Heart left ventricle (tissue), 16 donors: ENCODE measurements around the gene COL27A1. TPM values are rescaled to one million over a fixed set of nuclear protein-coding genes. Genes with fewer than 3 reads are reported as not detected.

ENCODE experiments used
- ATAC-seq, 4 donors: fragments of 200-7000 bp; cut with Tn5 transposase; one replicate each; pipeline ENCODE4 v1.9.1; 2020 to 2022; ENCODE audit warnings: moderate library complexity in 4 of 4, mild to moderate bottlenecking in 3 of 4, moderate number of reproducible peaks in 1 of 4
- DNase-seq, 5 donors: peaks; one replicate each; pipeline ENCODE4 v3.0.0-alpha.2; 2020
- H3K27ac ChIP-seq, 12 donors: fragments of 200-600 bp; sonication (generic) in 4 of 12; one replicate each; pipeline versions ENCODE4 v1.5.0 to v1.8.0; 2016 to 2022; ENCODE audit warnings: mild to moderate bottlenecking in 2 of 12
- H3K27me3 ChIP-seq, 9 donors: fragments of 200-600 bp; sonication (generic) in 2 of 9; one replicate each; pipeline versions ENCODE4 v1.5.1 to v1.8.0; 2016 to 2022; ENCODE audit warnings: mild to moderate bottlenecking in 3 of 9
- H3K36me3 ChIP-seq, 9 donors: fragments of 200-600 bp; sonication (generic) in 2 of 9; one replicate each; pipeline versions ENCODE4 v1.5.0 to v1.8.0; 2018 to 2022; ENCODE audit warnings: mild to moderate bottlenecking in 2 of 9
- H3K4me1 ChIP-seq, 12 donors: fragments of 200-600 bp; sonication (generic) in 4 of 12; one replicate each; pipeline versions ENCODE4 v1.5.0 to v1.8.0; 2016 to 2022; ENCODE audit warnings: mild to moderate bottlenecking in 3 of 12
- H3K4me3 ChIP-seq, 12 donors: fragments of 200-600 bp; sonication (generic) in 4 of 12; one replicate each; pipeline versions ENCODE4 v1.5.0 to v1.8.0; 2017 to 2022; ENCODE audit warnings: mild to moderate bottlenecking in 9 of 12, moderate library complexity in 4 of 12
- H3K9me3 ChIP-seq, 12 donors: fragments of 200-600 bp; sonication (generic) in 4 of 12; one replicate each; pipeline versions ENCODE4 v1.5.0 to v1.8.0; 2016 to 2022; ENCODE audit warnings: mild to moderate bottlenecking in 1 of 12
- CTCF ChIP-seq, 12 donors: fragments of 200-600 bp; sonication (generic) in 4 of 12; IDR thresholded peaks; one replicate each; pipeline versions ENCODE4 v1.5.0 to v1.8.0; 2018 to 2022; ENCODE audit warnings: antibody characterized with exemption in 12 of 12, mild to moderate bottlenecking in 5 of 12
- POLR2A ChIP-seq, 2 donors: fragments of 450-650 bp; IDR thresholded peaks; one replicate each; pipeline ENCODE4 v1.6.1; 2017; ENCODE audit warnings: antibody characterized with exemption in 2 of 2, mild to moderate bottlenecking in 2 of 2, moderate library complexity in 2 of 2
- WGBS, 4 donors: extraction: QIAGEN DNeasy Blood & Tissue Kit in 2 of 4; methylation state at CpG; one replicate each; pipeline versions ENCODE4 v1.1.5 to v1.1.7; 2013 to 2018; 5-methylcytosine and 5-hydroxymethylcytosine counted together
- intact Hi-C, 10 donors: fragments of 100-400 bp; cut with DNase I; formaldehyde crosslinking; loops; one replicate each; pipeline versions ENCODE4 v1.11.1 to v1.14.2; 2022
- polyA plus RNA-seq, 2 donors: library from polyadenylated mRNA; stranded (reverse); fragments of 200-250 nt; gene quantifications; one replicate each; pipeline ENCODE4 v1.2.3, GENCODE V29; 2013
- total RNA-seq, 9 donors: library from RNA; depleted of rRNA in 2 of 9; stranded (reverse); fragments of >200 nt in 2 of 9; fragmentation: NEBNext Ultra II Directional in 3 of 9; extraction: Animal tissue kit (Norgen Biotek cat#: 25700) in 3 of 9; gene quantifications; one replicate each; pipeline versions ENCODE4 v1.1.0 to v1.2.4, GENCODE V29; 2016 to 2023
- donor health status: ischemic (EF 13 %, LVEDD 7.1; RV severe dilation, severe dysfunction).
- donor health status: healthy with polysubstance abuse.
- donor health status: DM: no; HTN: yes; CAD: no.
- donor health status: DM: no; HTN: no; CAD: no.
- donor health status: ischemic (EF 25% LVEDD 6.9; RV normal size, moderate dysfunction).
- donor health status: ischemic (EF 25% LVEDD 5.7; RV mildly dilated, moderate dysfunction).
- donor health status: healthy.
- donor health status: DM: yes; HTN: yes; CAD: no.
- donor health status: ischemic (EF 35%, LVEDD 5.7; RV mildly dilated, moderate dysfunction).
- donor health status: nonischemic (EF 11% LVEDD 7.7; RV severe dilation, severe dysfunction).
- donor health status: DM: yes; HTN: yes; CAD: no.
- donor health status: PGD.
- donor health status: ischemic (EF 29% LVEDD 5.4; RV normal size, mild dysfunction).
- donor health status: nonischemic (EF 23%, LVEDD 6.1; RV moderate dilation, normal function).

COL27A1 gene
- total and polyA plus RNA-seq, 11 donors, result 2.3 to 14.2 (median 5.2) TPM

DNA sequence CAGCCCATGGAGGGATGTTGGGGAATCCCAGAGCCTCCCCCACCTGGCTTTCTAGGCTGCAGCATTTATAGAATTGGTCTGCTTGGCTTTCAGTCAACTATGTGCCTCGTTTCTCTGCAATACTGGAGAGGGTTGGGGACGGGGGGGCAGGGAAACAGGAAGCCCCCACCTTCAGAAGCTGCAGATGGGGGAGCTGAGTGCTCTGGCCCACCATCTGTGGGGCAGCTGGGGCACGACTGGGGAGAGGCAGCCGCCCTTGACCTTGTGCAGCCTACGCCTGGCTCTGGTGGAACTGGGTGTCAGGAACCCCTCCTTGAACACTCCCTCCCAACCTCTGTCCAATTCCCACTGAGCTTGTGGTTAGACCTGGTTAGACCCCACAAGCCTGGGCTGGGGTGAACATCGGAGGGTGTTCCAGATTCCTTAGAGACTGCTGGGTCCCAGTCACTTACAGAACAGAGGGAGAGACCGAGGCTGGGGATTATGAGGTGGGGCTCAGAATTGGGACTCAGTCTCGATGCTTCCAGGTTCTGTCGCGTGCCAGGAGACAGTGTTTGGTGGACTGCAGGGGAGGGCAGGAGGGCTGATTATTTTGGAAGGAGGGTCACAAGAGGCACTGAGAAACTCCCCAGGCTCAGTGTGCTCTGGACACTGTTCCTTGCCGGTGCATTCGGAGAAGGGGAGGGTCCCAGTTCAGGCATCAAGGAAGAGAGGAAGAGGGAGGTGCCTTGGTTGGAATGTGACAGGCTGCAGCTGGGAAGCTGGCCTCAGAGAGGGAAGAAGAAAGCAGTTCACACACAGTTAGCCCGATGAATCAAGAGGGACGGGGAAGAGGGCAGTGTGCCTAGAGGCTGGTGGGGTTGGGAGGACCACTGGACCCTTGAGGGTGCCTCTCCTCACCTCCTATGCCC, 25.6 kb downstream of the COL27A1 start:
- DNase-seq (peak in 4 of 5 donors; percentile 45 to 60 (median 53)), ATAC-seq (peak in 3 of 4 donors; percentile 27 to 48 (median 30))
- no peaks in the 10 kb centered on the region for H3K27me3 ChIP-seq
- no peaks in the 10 kb centered on the region for H3K9me3 ChIP-seq
- no peaks in the 10 kb centered on the region for H3K36me3 ChIP-seq
- WGBS, 4 donors, result 12 to 26% (median 16%) methylated on average over 14 of the region's 14 CpGs
- intact Hi-C loops, result no loop called here
- TF ChIP-seq POLR2A (IDR thresholded peaks at IDR 0.05), result no peak
- TF ChIP-seq CTCF (IDR thresholded peaks at IDR 0.05), result no peak
- peak overlapping the region in 2 of 12 donors; percentile 2 to 20 for H3K4me3 ChIP-seq
- peaks cover 3 to 77% (median 53%) of the 10 kb centered on the region in 12 donors for H3K4me1 ChIP-seq
- H3K27ac ChIP-seq, result peak overlapping the region in 11 of 12 donors; percentile 40 to 83 (median 71)

- DNase-seq (peak in 4 of 5 donors; percentile 33 to 73 (median 45)), ATAC-seq (peak in 3 of 4 donors; percentile 22 to 37 (median 37))
- Histone ChIP-seq H3K36me3 (no peaks in the 10 kb centered on the region), H3K27ac (peak overlapping the region in 11 of 12 donors; percentile 40 to 83 (median 71)), H3K4me3 (no peak overlapping the region), H3K27me3 (no peaks in the 10 kb centered on the region), H3K4me1 (peaks cover 3 to 69% (median 46%) of the 10 kb centered on the region in 12 donors), H3K9me3 (no peaks in the 10 kb centered on the region)
- intact Hi-C loops, result no loop called here
- TF ChIP-seq CTCF (IDR thresholded peaks at IDR 0.05), result no peak
- TF ChIP-seq POLR2A (IDR thresholded peaks at IDR 0.05), result no peak
- WGBS, 4 donors, result 58 to 66% (median 60%) methylated on average over 8 to 9 of the region's 9 CpGs
Observed at GRCh38 chr9:114181607-114182409, 26.5 kb downstream of the COL27A1 start.

DNA sequence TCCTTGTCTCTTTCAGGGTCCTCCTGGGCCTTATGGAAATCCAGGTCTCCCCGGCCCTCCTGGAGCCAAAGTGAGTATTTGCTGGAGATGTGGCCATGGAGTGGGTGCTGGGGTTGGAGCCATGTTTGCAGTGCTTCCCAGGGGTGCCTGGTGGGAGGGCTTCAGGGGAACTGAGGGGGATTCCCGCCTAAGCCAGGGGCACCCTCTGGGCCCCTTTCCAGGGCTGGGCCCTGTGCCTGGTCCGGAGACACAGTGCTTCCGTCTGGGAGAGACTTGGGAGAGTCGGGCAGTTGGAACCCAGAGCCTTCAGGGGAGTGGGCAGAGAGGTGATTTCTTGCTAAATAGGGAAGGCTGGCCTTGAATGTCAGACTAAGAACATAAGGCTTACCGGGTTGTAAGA, 27.7 kb downstream of the COL27A1 start:
- peak overlapping the region in 1 of 12 donors; percentile 19 for H3K27ac ChIP-seq

More for the DNA sequence above, 27.7 kb downstream of the COL27A1 start:
- Histone ChIP-seq H3K4me3 (no peak overlapping the region), H3K9me3 (no peaks in the 10 kb centered on the region), H3K36me3 (no peaks in the 10 kb centered on the region), H3K27me3 (no peaks in the 10 kb centered on the region), H3K4me1 (peaks cover 0 to 57% (median 34%) of the 10 kb centered on the region in 12 donors)
- ATAC-seq (no peak), DNase-seq (peak in 2 of 5 donors; percentile 5 to 18)
- intact Hi-C loops, result no loop called here
- TF ChIP-seq CTCF (IDR thresholded peaks at IDR 0.05) (no peak), POLR2A (IDR thresholded peaks at IDR 0.05) (no peak)
- 88 to 93% (median 89%) methylated on average over 6 of the region's 6 CpGs for WGBS, 4 donors
